ENCODE measurements around the gene TMTC4.
"Not testable (repeated sequence)": the region's sequence is repeated elsewhere in the genome, so short reads cannot be mapped to it uniquely, and the experiment has no call there.

The TMTC4 gene, protein sequence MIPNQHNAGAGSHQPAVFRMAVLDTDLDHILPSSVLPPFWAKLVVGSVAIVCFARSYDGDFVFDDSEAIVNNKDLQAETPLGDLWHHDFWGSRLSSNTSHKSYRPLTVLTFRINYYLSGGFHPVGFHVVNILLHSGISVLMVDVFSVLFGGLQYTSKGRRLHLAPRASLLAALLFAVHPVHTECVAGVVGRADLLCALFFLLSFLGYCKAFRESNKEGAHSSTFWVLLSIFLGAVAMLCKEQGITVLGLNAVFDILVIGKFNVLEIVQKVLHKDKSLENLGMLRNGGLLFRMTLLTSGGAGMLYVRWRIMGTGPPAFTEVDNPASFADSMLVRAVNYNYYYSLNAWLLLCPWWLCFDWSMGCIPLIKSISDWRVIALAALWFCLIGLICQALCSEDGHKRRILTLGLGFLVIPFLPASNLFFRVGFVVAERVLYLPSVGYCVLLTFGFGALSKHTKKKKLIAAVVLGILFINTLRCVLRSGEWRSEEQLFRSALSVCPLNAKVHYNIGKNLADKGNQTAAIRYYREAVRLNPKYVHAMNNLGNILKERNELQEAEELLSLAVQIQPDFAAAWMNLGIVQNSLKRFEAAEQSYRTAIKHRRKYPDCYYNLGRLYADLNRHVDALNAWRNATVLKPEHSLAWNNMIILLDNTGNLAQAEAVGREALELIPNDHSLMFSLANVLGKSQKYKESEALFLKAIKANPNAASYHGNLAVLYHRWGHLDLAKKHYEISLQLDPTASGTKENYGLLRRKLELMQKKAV

DNA sequence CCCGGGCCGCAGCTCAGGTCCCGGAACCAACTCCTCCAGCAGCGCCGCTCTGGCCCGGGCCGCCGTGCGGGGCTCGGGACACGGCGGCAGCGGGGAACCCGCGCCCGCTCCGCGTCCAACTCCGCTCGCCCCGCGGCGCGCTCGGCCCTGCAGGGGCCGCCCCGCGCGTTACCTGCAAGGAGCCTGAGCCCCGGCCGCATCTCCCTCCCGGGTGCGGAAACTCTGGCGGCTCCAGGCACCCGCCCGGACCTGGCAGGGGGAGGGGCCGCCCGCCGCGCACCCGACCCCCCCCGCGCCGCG lies at the start of gene TMTC4:
Gene TMTC4 (minus strand): TSS at position 224 of the 300 bp plus-strand sequence. CDS start 4,433 bp downstream, outside the sequence.
- Histone ChIP-seq H3K36me3 (ENCODE audit: control insufficient read depth, insufficient read depth, low read length) (peaks cover 9% of the 10 kb centered on the region), H3K27ac (ENCODE audit: low read depth, low read length) (no peak within 1 kb of the TSS), H3K9ac (ENCODE audit: low read length) (peak within 1 kb of the TSS; percentile 84), H3K27me3 (ENCODE audit: control insufficient read depth, insufficient read depth, low read length) (peaks cover 14% of the 10 kb centered on the region), H3K4me3 (ENCODE audit: low read depth, low read length) (peak within 1 kb of the TSS; percentile 90), H3K9me3 (ENCODE audit: control insufficient read depth, insufficient read depth, low read depth, low read length) (no peaks in the 10 kb centered on the region), H3K4me1 (ENCODE audit: control insufficient read depth, insufficient read depth, low read length) (peaks cover 8% of the 10 kb centered on the region; the same call in 1 of the 2 replicates)

DNA sequence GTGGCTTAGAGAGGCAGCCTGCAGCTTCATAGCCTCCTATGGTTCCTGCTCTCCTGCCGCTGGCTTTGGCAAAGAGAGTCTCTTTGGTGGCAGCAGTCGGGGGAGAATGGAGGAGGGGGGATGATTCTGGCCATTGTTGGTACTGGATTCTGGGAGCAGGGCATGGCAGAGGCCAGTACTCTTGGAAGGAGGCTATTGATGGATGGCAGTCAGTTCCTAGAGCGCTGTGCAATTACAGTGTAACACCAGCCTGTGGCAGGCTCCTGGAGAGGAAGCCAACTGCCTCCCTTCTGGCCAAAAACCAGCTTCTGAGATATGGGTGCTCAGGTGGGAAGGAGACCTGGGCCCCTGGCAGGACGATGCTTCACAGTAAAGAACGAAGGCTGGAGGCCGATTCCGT lies 47.9 kb upstream of the TMTC4 start:
- no peaks in the 10 kb centered on the region for H3K36me3 ChIP-seq (ENCODE audit: control insufficient read depth, insufficient read depth, low read length)
- H3K9ac ChIP-seq (ENCODE audit: low read length): no peak overlapping the region
- peaks cover 11% of the 10 kb centered on the region for H3K9me3 ChIP-seq (ENCODE audit: control insufficient read depth, insufficient read depth, low read depth, low read length)
- no peaks in the 10 kb centered on the region; the same call in 1 of the 2 replicates for H3K4me1 ChIP-seq (ENCODE audit: control insufficient read depth, insufficient read depth, low read length)
- H3K27me3 ChIP-seq (ENCODE audit: control insufficient read depth, insufficient read depth, low read length): no peaks in the 10 kb centered on the region
- H3K27ac ChIP-seq (ENCODE audit: low read depth, low read length): no peak overlapping the region
- H3K4me3 ChIP-seq (ENCODE audit: low read depth, low read length): no peak overlapping the region

GRCh38 chr13:100721885-100722512 lies 47.4 kb upstream of the TMTC4 start:
- no peak overlapping the region for H3K4me3 ChIP-seq (ENCODE audit: low read depth, low read length)
- no peak overlapping the region for H3K9ac ChIP-seq (ENCODE audit: low read length)
- H3K4me1 ChIP-seq (ENCODE audit: control insufficient read depth, insufficient read depth, low read length): no peaks in the 10 kb centered on the region; the same call in 1 of the 2 replicates
- no peaks in the 10 kb centered on the region for H3K36me3 ChIP-seq (ENCODE audit: control insufficient read depth, insufficient read depth, low read length)
- no peaks in the 10 kb centered on the region for H3K27me3 ChIP-seq (ENCODE audit: control insufficient read depth, insufficient read depth, low read length)
- H3K27ac ChIP-seq (ENCODE audit: low read depth, low read length): no peak overlapping the region
- peaks cover 11% of the 10 kb centered on the region for H3K9me3 ChIP-seq (ENCODE audit: control insufficient read depth, insufficient read depth, low read depth, low read length)

DNA sequence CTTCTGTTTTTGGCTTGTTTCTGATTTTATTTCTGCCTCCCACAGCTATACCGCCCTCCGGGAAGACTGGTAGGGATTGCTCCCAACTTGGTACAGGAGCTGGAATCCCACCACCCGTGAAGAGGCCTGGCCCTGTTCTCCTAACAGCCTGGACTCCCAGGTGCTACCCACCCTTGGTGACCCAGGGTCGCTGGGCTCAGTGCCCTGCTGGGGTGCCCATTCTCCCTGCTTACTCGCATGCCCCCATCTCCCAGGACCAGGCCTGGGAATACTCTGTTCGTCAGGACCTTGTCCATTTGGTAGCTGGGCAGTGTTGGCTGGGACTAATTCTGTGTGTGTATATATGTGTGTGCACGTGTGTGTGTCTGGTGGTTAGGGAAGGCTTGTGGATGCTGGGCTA lies 41.0 kb upstream of the TMTC4 start:
- Histone ChIP-seq H3K9ac (ENCODE audit: low read length) (no peak overlapping the region), H3K4me3 (ENCODE audit: low read depth, low read length) (no peak overlapping the region), H3K9me3 (ENCODE audit: control insufficient read depth, insufficient read depth, low read depth, low read length) (peaks cover 10% of the 10 kb centered on the region), H3K4me1 (ENCODE audit: control insufficient read depth, insufficient read depth, low read length) (no peaks in the 10 kb centered on the region), H3K36me3 (ENCODE audit: control insufficient read depth, insufficient read depth, low read length) (no peaks in the 10 kb centered on the region), H3K27ac (ENCODE audit: low read depth, low read length) (no peak overlapping the region), H3K27me3 (ENCODE audit: control insufficient read depth, insufficient read depth, low read length) (no peaks in the 10 kb centered on the region)

- Histone ChIP-seq H3K27ac (ENCODE audit: low read depth, low read length) (no peak overlapping the region), H3K9ac (ENCODE audit: low read length) (no peak overlapping the region), H3K27me3 (ENCODE audit: control insufficient read depth, insufficient read depth, low read length) (no peaks in the 10 kb centered on the region), H3K9me3 (ENCODE audit: control insufficient read depth, insufficient read depth, low read depth, low read length) (no peaks in the 10 kb centered on the region), H3K4me3 (ENCODE audit: low read depth, low read length) (no peak overlapping the region), H3K4me1 (ENCODE audit: control insufficient read depth, insufficient read depth, low read length) (no peaks in the 10 kb centered on the region), H3K36me3 (ENCODE audit: control insufficient read depth, insufficient read depth, low read length) (no peaks in the 10 kb centered on the region)
Observed at GRCh38 chr13:100714478-100714877, 39.9 kb upstream of the TMTC4 start.

- H3K27ac ChIP-seq (ENCODE audit: low read depth, low read length): no peak overlapping the region
- H3K4me3 ChIP-seq (ENCODE audit: low read depth, low read length): no peak overlapping the region
- no peaks in the 10 kb centered on the region for H3K36me3 ChIP-seq (ENCODE audit: control insufficient read depth, insufficient read depth, low read length)
- no peaks in the 10 kb centered on the region for H3K27me3 ChIP-seq (ENCODE audit: control insufficient read depth, insufficient read depth, low read length)
- H3K4me1 ChIP-seq (ENCODE audit: control insufficient read depth, insufficient read depth, low read length): no peaks in the 10 kb centered on the region
- H3K9me3 ChIP-seq (ENCODE audit: control insufficient read depth, insufficient read depth, low read depth, low read length): no peaks in the 10 kb centered on the region
- H3K9ac ChIP-seq (ENCODE audit: low read length): no peak overlapping the region
Observed at GRCh38 chr13:100710176-100710575, 35.6 kb upstream of the TMTC4 start.

DNA sequence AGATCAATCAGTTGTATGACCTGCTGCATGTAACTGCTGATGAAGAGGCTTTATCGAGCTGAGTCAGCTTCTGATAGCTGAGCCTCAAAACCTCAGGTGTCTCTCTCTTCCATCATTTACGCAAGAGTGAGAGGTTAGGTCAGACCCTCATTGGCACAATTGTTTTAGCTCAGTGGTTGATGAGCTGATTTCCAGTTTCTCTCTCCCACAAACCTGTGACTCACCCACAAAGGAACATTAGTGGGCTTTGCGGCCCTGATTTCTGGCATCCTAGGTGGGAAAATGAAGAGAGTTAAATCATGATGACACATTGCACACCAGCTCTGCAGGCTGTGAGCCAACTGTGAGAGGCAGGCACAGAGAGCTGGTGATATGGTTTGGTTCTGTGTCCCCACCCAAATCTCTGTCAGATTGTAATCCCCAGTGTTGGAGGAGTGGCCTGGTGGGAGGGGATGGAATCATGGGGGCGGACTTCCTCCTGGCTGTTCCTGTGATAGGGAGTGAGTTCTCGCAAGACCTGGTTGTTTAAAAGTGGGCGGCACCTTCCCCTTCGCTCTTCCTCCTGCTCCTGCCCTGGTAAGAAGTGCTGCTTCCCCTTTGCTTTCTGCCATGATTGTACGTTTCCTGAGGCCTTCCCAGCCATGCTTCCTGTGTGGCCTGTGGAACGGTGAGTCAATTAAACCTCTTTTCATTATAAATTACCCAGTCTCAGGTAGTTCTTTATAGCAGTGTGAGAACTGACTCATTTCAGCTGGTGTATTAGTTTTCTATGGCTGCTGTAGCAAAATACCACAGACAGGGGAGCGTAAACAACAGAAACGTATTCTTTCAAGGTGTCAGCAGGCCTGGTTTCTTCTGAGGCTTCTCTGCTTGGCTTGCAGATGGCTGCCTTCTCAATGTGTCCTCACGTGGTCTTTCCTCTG lies 33.5 kb upstream of the TMTC4 start:
- no peak overlapping the region for H3K9ac ChIP-seq (ENCODE audit: low read length)
- no peak overlapping the region for H3K4me3 ChIP-seq (ENCODE audit: low read depth, low read length)
- H3K9me3 ChIP-seq (ENCODE audit: control insufficient read depth, insufficient read depth, low read depth, low read length): no peaks in the 10 kb centered on the region
- no peaks in the 10 kb centered on the region for H3K27me3 ChIP-seq (ENCODE audit: control insufficient read depth, insufficient read depth, low read length)
- no peaks in the 10 kb centered on the region for H3K36me3 ChIP-seq (ENCODE audit: control insufficient read depth, insufficient read depth, low read length)
- no peak overlapping the region for H3K27ac ChIP-seq (ENCODE audit: low read depth, low read length)
- H3K4me1 ChIP-seq (ENCODE audit: control insufficient read depth, insufficient read depth, low read length): no peaks in the 10 kb centered on the region

GRCh38 chr13:100698331-100698730 lies 23.7 kb upstream of the TMTC4 start:
- H3K9ac ChIP-seq (ENCODE audit: low read length); H3K9me3 ChIP-seq (ENCODE audit: control insufficient read depth, insufficient read depth, low read depth, low read length); H3K36me3 ChIP-seq (ENCODE audit: control insufficient read depth, insufficient read depth, low read length); H3K27me3 ChIP-seq (ENCODE audit: control insufficient read depth, insufficient read depth, low read length); H3K4me3 ChIP-seq (ENCODE audit: low read depth, low read length); H3K27ac ChIP-seq (ENCODE audit: low read depth, low read length); H3K4me1 ChIP-seq (ENCODE audit: control insufficient read depth, insufficient read depth, low read length): not testable (repeated sequence)

DNA sequence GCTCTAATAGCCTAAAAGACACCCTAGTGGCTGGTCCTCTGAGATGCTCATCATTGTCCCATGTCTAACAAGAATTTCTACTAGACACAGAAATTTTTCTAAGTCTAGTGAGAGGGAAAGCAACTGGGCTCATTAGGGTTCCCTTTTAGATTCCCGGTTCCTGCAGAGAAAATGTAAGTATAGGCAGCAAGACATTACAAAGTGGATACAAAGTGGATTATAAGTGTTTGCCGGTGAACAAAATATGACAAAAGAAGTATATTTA lies 20.8 kb upstream of the TMTC4 start:
- peaks cover 11% of the 10 kb centered on the region for H3K9me3 ChIP-seq (ENCODE audit: control insufficient read depth, insufficient read depth, low read depth, low read length)
- H3K36me3 ChIP-seq (ENCODE audit: control insufficient read depth, insufficient read depth, low read length): no peaks in the 10 kb centered on the region
- no peak overlapping the region for H3K9ac ChIP-seq (ENCODE audit: low read length)
- H3K4me1 ChIP-seq (ENCODE audit: control insufficient read depth, insufficient read depth, low read length): peaks cover 3% of the 10 kb centered on the region; the same call in 1 of the 2 replicates
- H3K27ac ChIP-seq (ENCODE audit: low read depth, low read length): no peak overlapping the region
- H3K4me3 ChIP-seq (ENCODE audit: low read depth, low read length): no peak overlapping the region
- no peaks in the 10 kb centered on the region for H3K27me3 ChIP-seq (ENCODE audit: control insufficient read depth, insufficient read depth, low read length)

DNA sequence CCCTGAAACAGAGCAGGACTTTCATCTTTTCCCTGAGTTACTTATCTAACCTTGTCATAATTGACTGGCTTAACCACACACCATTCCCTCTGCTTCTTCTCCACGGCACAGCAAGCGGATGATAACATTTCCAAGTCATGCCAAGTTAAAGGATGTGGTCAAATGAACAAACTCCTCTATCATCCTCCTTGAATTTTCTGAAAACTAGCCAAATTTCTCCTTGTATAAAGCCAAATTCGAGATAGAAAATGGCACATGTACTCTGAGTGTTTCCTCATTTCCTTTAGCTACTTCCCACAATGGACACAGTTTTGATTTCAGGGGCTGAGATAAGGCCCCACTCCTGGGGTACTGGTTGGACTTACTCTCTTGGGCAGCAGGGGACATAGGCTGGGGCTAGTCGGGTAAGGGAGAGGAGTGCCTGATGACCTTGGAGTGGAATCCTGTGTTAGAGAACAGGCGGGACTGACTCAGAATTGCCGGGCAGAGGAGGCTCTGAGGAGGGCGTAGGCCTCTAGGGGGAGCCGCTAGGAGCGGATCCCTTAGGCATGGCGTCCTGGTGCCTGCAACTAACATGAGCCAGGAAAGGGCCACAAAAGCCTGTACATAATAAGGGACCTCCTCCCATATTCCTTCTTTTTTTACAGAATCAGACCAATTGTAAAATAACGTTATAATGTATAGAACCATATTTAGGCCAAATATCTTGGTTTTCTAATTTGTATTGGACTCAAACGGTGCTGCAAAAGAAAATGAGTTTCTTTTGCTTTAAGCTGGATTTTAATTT lies 20.3 kb upstream of the TMTC4 start:
- no peak overlapping the region for H3K4me3 ChIP-seq (ENCODE audit: low read depth, low read length)
- H3K36me3 ChIP-seq (ENCODE audit: control insufficient read depth, insufficient read depth, low read length): no peaks in the 10 kb centered on the region
- no peak overlapping the region for H3K9ac ChIP-seq (ENCODE audit: low read length)
- H3K27ac ChIP-seq (ENCODE audit: low read depth, low read length): no peak overlapping the region
- peaks cover 3% of the 10 kb centered on the region; the same call in 1 of the 2 replicates for H3K4me1 ChIP-seq (ENCODE audit: control insufficient read depth, insufficient read depth, low read length)
- peaks cover 16% of the 10 kb centered on the region for H3K9me3 ChIP-seq (ENCODE audit: control insufficient read depth, insufficient read depth, low read depth, low read length)
- no peaks in the 10 kb centered on the region for H3K27me3 ChIP-seq (ENCODE audit: control insufficient read depth, insufficient read depth, low read length)
